B cell (primary cell): ENCODE results near the gene EIF4A2. TPM values are rescaled to one million over a fixed set of nuclear protein-coding genes. Genes with fewer than 3 reads are reported as not detected.

Source experiments
- ATAC-seq: fragments of 200-7000 bp; cut with Tn5 transposase; one replicate; pipeline ENCODE4 v1.10.0; 2021; ENCODE audit warnings: low read depth, mild to moderate bottlenecking, moderate number of reproducible peaks, moderate library complexity
- CTCF ChIA-PET: fragments of 350-600 bp; sonication (Branson Sonifier 250); formaldehyde crosslinking; loops from one replicate; lab custom pipeline; 2021; ENCODE audit warnings: antibody characterized with exemption, inconsistent platforms; lab: Charles Lee
- POLR2A ChIA-PET: fragments of 350-600 bp; sonication (Branson Sonifier 250); formaldehyde crosslinking; loops from one replicate; lab custom pipeline; 2021; ENCODE audit warnings: antibody characterized with exemption; lab: Charles Lee
- DNase-seq: peaks from one replicate; pipeline ENCODE4 v3.0.0; 2013
- H2AFZ ChIP-seq: 2 replicates; pipeline ENCODE4 v1.6.1; 2012; ENCODE audit warnings: mild to moderate bottlenecking, low read depth, low read length; ENCODE audit not compliant: insufficient read depth, poor library complexity, severe bottlenecking
- H3K27ac ChIP-seq, 2 donors: 1 replicate in 1 of 2; 2 replicates in 1 of 2; pipeline ENCODE4 v1.5.1; 2012 to 2013; ENCODE audit warnings: low read length in 2 of 2, mild to moderate bottlenecking in 2 of 2, moderate library complexity in 1 of 2
- H3K27me3 ChIP-seq, 4 experiments: fragments of 200-600 bp in 1 of 4; sonication (generic) in 1 of 4; replicated peaks in 1 of 4; 1 replicate in 2 of 4; 2 replicates in 2 of 4; pipeline versions ENCODE4 v1.6.1 to v1.7.0; 2013 to 2016; ENCODE audit warnings: low read length in 3 of 4, mild to moderate bottlenecking in 2 of 4, mixed read lengths in 1 of 4, moderate library complexity in 1 of 4; ENCODE audit not compliant: insufficient read depth in 4 of 4, control insufficient read depth in 3 of 4; ENCODE audit errors: control extremely low read depth in 1 of 4
- H3K36me3 ChIP-seq, 2 experiments: replicated peaks in 1 of 2; 1 replicate in 1 of 2; 2 replicates in 1 of 2; pipeline versions ENCODE4 v1.6.1 to v1.7.1; 2013; ENCODE audit warnings: low read length in 1 of 2; ENCODE audit not compliant: insufficient read depth in 2 of 2, control insufficient read depth in 1 of 2; ENCODE audit errors: control extremely low read depth in 1 of 2, extremely low read depth in 1 of 2
- H3K4me1 ChIP-seq, 2 donors: fragments of 200-600 bp in 1 of 2; sonication (generic) in 1 of 2; 1 replicate in 1 of 2; 2 replicates in 1 of 2; pipeline versions ENCODE4 v1.5.1 to v1.6.1; 2013 to 2017; ENCODE audit warnings: low read length in 2 of 2; ENCODE audit not compliant: control insufficient read depth in 2 of 2, insufficient read depth in 2 of 2
- H3K4me2 ChIP-seq: replicated peaks from 2 replicates; pipeline ENCODE3; 2012; ENCODE audit warnings: mild to moderate bottlenecking, low read depth, low read length; ENCODE audit not compliant: poor library complexity, severe bottlenecking
- H3K4me3 ChIP-seq, 5 experiments: fragments of 200-600 bp in 1 of 5; sonication (generic) in 1 of 5; 1 replicate in 3 of 5; 2 replicates in 2 of 5; pipeline versions ENCODE4 v1.5.1 to v1.7.0; 2011 to 2016; ENCODE audit warnings: low read length in 4 of 5, mild to moderate bottlenecking in 4 of 5, low read depth in 2 of 5, control low read depth in 1 of 5, moderate library complexity in 1 of 5; ENCODE audit not compliant: insufficient read depth in 1 of 5; ENCODE audit errors: control extremely low read depth in 1 of 5, extremely low read depth in 1 of 5
- H3K79me2 ChIP-seq: fragments of 200-600 bp; sonication (generic); one replicate; pipeline ENCODE4 v1.6.0; 2016; ENCODE audit warnings: low read length; ENCODE audit not compliant: control insufficient read depth, insufficient read depth
- H3K9ac ChIP-seq: fragments of 200-600 bp; sonication (generic); 2 replicates; pipeline ENCODE4 v1.6.1; 2017; ENCODE audit warnings: mild to moderate bottlenecking, low read length, moderate library complexity
- H3K9me3 ChIP-seq, 3 donors: one replicate each; pipeline versions ENCODE4 v1.6.1 to v1.7.1; 2013; ENCODE audit warnings: low read length in 2 of 3; ENCODE audit not compliant: control insufficient read depth in 2 of 3, insufficient read depth in 1 of 3; ENCODE audit errors: control extremely low read depth in 1 of 3
- H4K20me1 ChIP-seq: 2 replicates; pipeline ENCODE4 v1.6.0; 2012; ENCODE audit warnings: mild to moderate bottlenecking, low read length; ENCODE audit not compliant: insufficient read depth, control insufficient read depth, poor library complexity, severe bottlenecking
- H3K27ac Mint-ChIP-seq: one replicate; pipeline ENCODE4 v1.8.0; 2021; ENCODE audit warnings: mixed read lengths
- H3K27me3 Mint-ChIP-seq: one replicate; pipeline ENCODE4 v1.8.0; 2021; ENCODE audit warnings: mixed read lengths
- H3K4me1 Mint-ChIP-seq: one replicate; pipeline ENCODE4 v1.8.0; 2021; ENCODE audit warnings: mixed read lengths
- H3K4me3 Mint-ChIP-seq: one replicate; pipeline ENCODE4 v1.8.0; 2021; ENCODE audit warnings: mixed read lengths
- H3K9me3 Mint-ChIP-seq: one replicate; pipeline ENCODE4 v1.8.0; 2022; ENCODE audit warnings: mixed read lengths; ENCODE audit not compliant: insufficient read depth
- EZH2 ChIP-seq: IDR thresholded peaks from 2 replicates; pipeline ENCODE4 v1.6.1; 2012; ENCODE audit warnings: borderline replicate concordance, low read depth, mild to moderate bottlenecking, moderate library complexity, low read length; ENCODE audit not compliant: insufficient read depth, poor library complexity, severe bottlenecking
- WGBS: methylation state at CpG from one replicate; pipeline ENCODE4 v1.1.5; 2013; ENCODE audit warnings: missing lambda C conversion rate; ENCODE audit not compliant: insufficient coverage; 5-methylcytosine and 5-hydroxymethylcytosine counted together
- intact Hi-C: fragments of 100-400 bp; cut with micrococcal nuclease; formaldehyde crosslinking; loops from one replicate; pipeline ENCODE4 v1.10.0; 2022
- polyA plus RNA-seq: library from polyadenylated mRNA; depleted of rRNA; stranded (reverse); fragments of >200 nt; gene quantifications from 2 replicates; pipeline ENCODE4 v1.2.3, GENCODE V29; 2012
- total RNA-seq, 2 donors: library from RNA; stranded (reverse); fragments of 120-200 nt in 1 of 2; gene quantifications; 1 replicate in 1 of 2; 2 replicates in 1 of 2; pipeline versions ENCODE4 v1.2.3 to v1.2.4, GENCODE V29; 2013 to 2022
- TF ChIP-seq, protein P1 (sequence below): fragments of 200-600 bp; IDR thresholded peaks from one replicate; pipeline ENCODE4 v1.8.0; 2022; ENCODE audit warnings: antibody characterized with exemption, mild to moderate bottlenecking

The EIF4A2 gene
- total and polyA plus RNA-seq, 2 donors (not counting 1 experiment from before 2014, with no cell fraction given) = 506 to 547 TPM

GRCh38 chr3:186760141-186760833, 23.1 kb upstream of the EIF4A2 start:
- H2AFZ ChIP-seq = no peak overlapping the region
- ChIA-PET POLR2A (no interaction called here), CTCF (interaction anchor here (1.5 kb wide), 1 partner anchor 144 kb away, joined by 4 read pairs; no protein-coding TSS in a partner anchor)
- no peaks in the 10 kb centered on the region for H3K79me2 ChIP-seq
- H3K27me3 Mint-ChIP-seq = peaks cover 7% of the 10 kb centered on the region
- H3K4me3 ChIP-seq = no peak overlapping the region
- no peaks in the 10 kb centered on the region for H3K9me3 ChIP-seq
- H3K27ac ChIP-seq = no peak overlapping the region
- no peak for ATAC-seq
- H3K4me1 ChIP-seq = no peaks in the 10 kb centered on the region
- H3K4me3 Mint-ChIP-seq = no peak overlapping the region
- intact Hi-C loops = no loop called here
- no peaks in the 10 kb centered on the region for H3K36me3 ChIP-seq
- H3K4me2 ChIP-seq = no peak overlapping the region
- no peak overlapping the region for H3K9ac ChIP-seq
- no peaks in the 10 kb centered on the region for H3K9me3 Mint-ChIP-seq
- DNase-seq = no peak
- 98% methylated on average over 8 of the region's 10 CpGs for WGBS
- H3K27me3 ChIP-seq = no peaks in the 10 kb centered on the region
- H3K4me1 Mint-ChIP-seq = no peaks in the 10 kb centered on the region
- no peaks in the 10 kb centered on the region for H4K20me1 ChIP-seq
- TF ChIP-seq, protein P1, sequence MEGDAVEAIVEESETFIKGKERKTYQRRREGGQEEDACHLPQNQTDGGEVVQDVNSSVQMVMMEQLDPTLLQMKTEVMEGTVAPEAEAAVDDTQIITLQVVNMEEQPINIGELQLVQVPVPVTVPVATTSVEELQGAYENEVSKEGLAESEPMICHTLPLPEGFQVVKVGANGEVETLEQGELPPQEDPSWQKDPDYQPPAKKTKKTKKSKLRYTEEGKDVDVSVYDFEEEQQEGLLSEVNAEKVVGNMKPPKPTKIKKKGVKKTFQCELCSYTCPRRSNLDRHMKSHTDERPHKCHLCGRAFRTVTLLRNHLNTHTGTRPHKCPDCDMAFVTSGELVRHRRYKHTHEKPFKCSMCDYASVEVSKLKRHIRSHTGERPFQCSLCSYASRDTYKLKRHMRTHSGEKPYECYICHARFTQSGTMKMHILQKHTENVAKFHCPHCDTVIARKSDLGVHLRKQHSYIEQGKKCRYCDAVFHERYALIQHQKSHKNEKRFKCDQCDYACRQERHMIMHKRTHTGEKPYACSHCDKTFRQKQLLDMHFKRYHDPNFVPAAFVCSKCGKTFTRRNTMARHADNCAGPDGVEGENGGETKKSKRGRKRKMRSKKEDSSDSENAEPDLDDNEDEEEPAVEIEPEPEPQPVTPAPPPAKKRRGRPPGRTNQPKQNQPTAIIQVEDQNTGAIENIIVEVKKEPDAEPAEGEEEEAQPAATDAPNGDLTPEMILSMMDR = no peak
- no peak for TF ChIP-seq EZH2
- no peak overlapping the region for H3K27ac Mint-ChIP-seq

DNA sequence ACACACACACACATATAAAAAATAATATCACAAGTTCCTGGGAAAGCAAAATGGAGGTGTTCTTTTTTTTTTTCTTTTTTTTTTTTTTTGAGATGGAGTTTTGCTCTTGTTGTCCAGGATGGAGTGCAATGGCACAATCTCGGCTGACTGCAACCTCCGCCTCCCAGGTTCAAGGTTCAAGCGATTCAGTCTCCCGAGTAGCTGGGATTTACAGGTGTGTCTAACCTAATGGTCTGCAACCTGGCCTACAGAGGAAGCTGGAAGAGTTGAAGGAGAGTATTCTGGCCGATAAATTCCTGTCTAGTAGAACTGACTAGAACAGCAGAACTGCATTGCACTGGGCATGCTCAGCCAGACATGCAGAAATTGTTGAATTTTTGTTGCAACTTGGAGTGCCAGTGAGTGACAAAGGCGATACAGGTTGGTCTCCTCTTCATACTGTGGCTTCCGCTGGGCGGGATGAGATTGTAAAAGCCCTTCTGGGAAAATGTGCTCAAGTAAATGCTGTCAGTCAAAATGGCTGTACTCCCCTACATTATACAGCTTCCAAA, 22.4 kb upstream of the EIF4A2 start:
- H4K20me1 ChIP-seq = no peaks in the 10 kb centered on the region
- H3K27ac Mint-ChIP-seq = no peak overlapping the region
- H3K4me1 ChIP-seq = no peaks in the 10 kb centered on the region
- H2AFZ ChIP-seq = no peak overlapping the region
- intact Hi-C loops = no loop called here
- no peaks in the 10 kb centered on the region for H3K79me2 ChIP-seq
- ChIA-PET POLR2A (no interaction called here), CTCF (interaction anchor here (1.5 kb wide), 1 partner anchor 144 kb away, joined by 4 read pairs; no protein-coding TSS in a partner anchor)
- no peak overlapping the region for H3K4me2 ChIP-seq
- TF ChIP-seq, protein P1 = no peak
- no peak for TF ChIP-seq EZH2
- H3K9me3 ChIP-seq = peaks cover 0 to 4% (median 0%) of the 10 kb centered on the region in 3 donors
- 99% methylated on average over 6 of the region's 8 CpGs for WGBS
- no peaks in the 10 kb centered on the region for H3K36me3 ChIP-seq
- no peaks in the 10 kb centered on the region for H3K9me3 Mint-ChIP-seq
- no peak for DNase-seq
- peaks cover 7% of the 10 kb centered on the region for H3K27me3 Mint-ChIP-seq
- H3K27me3 ChIP-seq = no peaks in the 10 kb centered on the region
- no peak overlapping the region for H3K4me3 Mint-ChIP-seq
- H3K27ac ChIP-seq = no peak overlapping the region
- no peak for ATAC-seq
- H3K9ac ChIP-seq = no peak overlapping the region
- no peaks in the 10 kb centered on the region for H3K4me1 Mint-ChIP-seq
- H3K4me3 ChIP-seq = no peak overlapping the region
